ENCODE measurements around the gene CNOT8. TPM values are rescaled to one million over a fixed set of nuclear protein-coding genes. Genes with fewer than 3 reads are reported as not detected.

CNOT8 gene
- polyA plus RNA-seq, 1 of the 3 experiments (the other 2 are of a cell fraction), result 45.3 TPM

GRCh38 chr5:154815025-154815424 lies 43.4 kb upstream of the CNOT8 start:
- Histone ChIP-seq H3K4me3 (ENCODE audit: low read depth in 2 of 2, low read length in 1 of 2) (no peak overlapping the region), H3K4me2 (no peak overlapping the region), H3K9me2 (no peaks in the 10 kb centered on the region), H3K79me2 (ENCODE audit: insufficient read depth) (peaks cover 14% of the 10 kb centered on the region), H4K20me1 (ENCODE audit: insufficient read depth) (0 out of 2 replicates have a peak, but pooled peaks cover 3% of the 10 kb centered on the region), H3K36me3 (replicated peaks in 1 of 2; ENCODE audit: control insufficient read depth in 1 of 2, insufficient read depth in 2 of 2, low read length in 1 of 2) (peaks cover 39 to 83% of the 10 kb centered on the region in 2 experiments), H3K9ac (no peak overlapping the region), H3K9me3 (no peaks in the 10 kb centered on the region), H3F3A (replicated peaks; ENCODE audit: insufficient read depth) (peaks cover 9% of the 10 kb centered on the region), H2AFZ (ENCODE audit: low read depth) (no peak overlapping the region), H3K27me3 (ENCODE audit: insufficient read depth) (no peaks in the 10 kb centered on the region), H3K27ac (ENCODE audit: low read depth in 2 of 2, low read length in 1 of 2) (no peak overlapping the region; a peak in 1 of 4 replicates), H3K4me1 (ENCODE audit: control insufficient read depth in 1 of 2, insufficient read depth in 2 of 2, low read depth in 1 of 2, low read length in 1 of 2) (no peaks in the 10 kb centered on the region; a peak in 1 of 4 replicates)
- no peak for DNase-seq
- TF ChIP-seq MXI1 (IDR thresholded peaks at IDR 0.05; ENCODE audit: low read depth, low read length) (no peak), FOXM1 (IDR thresholded peaks at IDR 0.05; ENCODE audit: low read depth) (no peak), REST (IDR thresholded peaks at IDR 0.05; ENCODE audit: low read depth, low read length) (no peak), GATA2 (CRISPR knock-in tag; IDR thresholded peaks at IDR 0.05) (no peak), SMC3 (IDR thresholded peaks at IDR 0.05; ENCODE audit: low read depth, low read length) (no peak), CTCF (IDR thresholded peaks at IDR 0.05) (no peak), GABPA (IDR thresholded peaks at IDR 0.05; ENCODE audit: low read depth) (no peak), CHD2 (IDR thresholded peaks at IDR 0.05; ENCODE audit: low read length, partially characterized antibody) (no peak), SIN3A (IDR thresholded peaks at IDR 0.05; ENCODE audit: borderline replicate concordance, low read depth, low read length) (no peak), RXRA (IDR thresholded peaks at IDR 0.05; ENCODE audit: borderline replicate concordance, low read depth) (no peak), ELF1 (IDR thresholded peaks at IDR 0.05) (no peak), RCOR1 (IDR thresholded peaks at IDR 0.05; ENCODE audit: low read length) (no peak), MEF2A (IDR thresholded peaks at IDR 0.05; ENCODE audit: borderline replicate concordance, low read depth) (no peak)
- 98% methylated on average over 11 of the region's 11 CpGs for WGBS (ENCODE audit: low lambda C conversion rate)
- ChIA-PET CTCF (interaction anchor here (1.5 kb wide), 1 partner anchor 164 kb away, joined by 6 read pairs; no protein-coding TSS in a partner anchor), POLR2A (no interaction called here)
